ENCODE data around the gene LPIN1. TPM values are rescaled to one million over a fixed set of nuclear protein-coding genes. Genes with fewer than 3 reads are reported as not detected.
A peak's percentile ranks its signal among the peaks of the same experiment; 100 is the strongest.
"Not testable (repeated sequence)": the region's sequence is repeated elsewhere in the genome, so short reads cannot be mapped to it uniquely, and the experiment has no call there.

LPIN1 gene
- total RNA-seq, 4 donors from 2014 or later = 28.7 to 47.0 (median 39.6) TPM

DNA sequence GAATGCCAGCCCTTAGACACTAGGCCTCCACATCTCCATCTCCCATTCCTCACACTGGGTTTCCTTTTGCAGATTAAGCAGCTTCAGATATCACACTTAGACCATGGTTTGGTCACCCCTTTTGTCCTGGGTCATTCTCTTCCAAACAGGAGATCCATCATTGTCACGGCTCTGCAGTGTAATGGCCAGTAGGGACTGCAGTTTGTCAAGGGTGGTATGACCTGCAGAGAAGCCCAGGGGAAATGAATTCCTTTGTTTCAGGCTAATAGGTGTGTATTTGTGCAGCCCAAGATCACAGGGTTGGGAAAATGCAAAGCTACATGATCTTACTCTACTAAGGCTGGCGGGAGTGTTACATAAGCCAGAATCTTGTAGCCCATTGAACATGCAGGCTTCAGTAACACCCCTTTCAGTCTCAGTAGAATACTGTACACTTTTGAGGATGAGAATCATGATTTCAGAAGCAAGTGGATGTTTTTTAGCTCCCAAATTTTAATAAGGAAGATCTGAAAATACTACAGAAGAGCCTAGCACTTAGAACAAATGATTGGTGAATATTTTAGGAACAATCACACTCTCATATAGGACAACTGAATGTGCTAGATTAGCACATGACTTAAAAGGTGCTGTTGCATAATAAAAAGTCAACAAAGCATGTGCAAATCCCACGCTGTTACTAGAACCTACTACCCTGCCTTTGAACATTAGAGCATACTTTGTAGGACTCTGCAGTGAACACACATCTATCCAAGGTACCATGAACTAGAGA, 24.0 kb upstream of the LPIN1 start:
- intact Hi-C loops (cut with DNase I) = no loop called here
- no peaks in the 10 kb centered on the region for H3K27me3 ChIP-seq
- H3K36me3 ChIP-seq = no peaks in the 10 kb centered on the region
- 81% methylated on average over 3 of the region's 3 CpGs for WGBS, 2 donors
- TF ChIP-seq POLR2A (IDR thresholded peaks at IDR 0.05) = no peak
- TF ChIP-seq, protein P1, sequence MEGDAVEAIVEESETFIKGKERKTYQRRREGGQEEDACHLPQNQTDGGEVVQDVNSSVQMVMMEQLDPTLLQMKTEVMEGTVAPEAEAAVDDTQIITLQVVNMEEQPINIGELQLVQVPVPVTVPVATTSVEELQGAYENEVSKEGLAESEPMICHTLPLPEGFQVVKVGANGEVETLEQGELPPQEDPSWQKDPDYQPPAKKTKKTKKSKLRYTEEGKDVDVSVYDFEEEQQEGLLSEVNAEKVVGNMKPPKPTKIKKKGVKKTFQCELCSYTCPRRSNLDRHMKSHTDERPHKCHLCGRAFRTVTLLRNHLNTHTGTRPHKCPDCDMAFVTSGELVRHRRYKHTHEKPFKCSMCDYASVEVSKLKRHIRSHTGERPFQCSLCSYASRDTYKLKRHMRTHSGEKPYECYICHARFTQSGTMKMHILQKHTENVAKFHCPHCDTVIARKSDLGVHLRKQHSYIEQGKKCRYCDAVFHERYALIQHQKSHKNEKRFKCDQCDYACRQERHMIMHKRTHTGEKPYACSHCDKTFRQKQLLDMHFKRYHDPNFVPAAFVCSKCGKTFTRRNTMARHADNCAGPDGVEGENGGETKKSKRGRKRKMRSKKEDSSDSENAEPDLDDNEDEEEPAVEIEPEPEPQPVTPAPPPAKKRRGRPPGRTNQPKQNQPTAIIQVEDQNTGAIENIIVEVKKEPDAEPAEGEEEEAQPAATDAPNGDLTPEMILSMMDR (IDR thresholded peaks at IDR 0.05) = no peak
- H3K4me1 ChIP-seq = peaks cover 8 to 10% of the 10 kb centered on the region in 2 donors
- H3K27ac ChIP-seq = no peak overlapping the region
- H3K9me3 ChIP-seq = no peaks in the 10 kb centered on the region
- H3K4me3 ChIP-seq (replicated peaks in 1 of 3) = no peak overlapping the region
- DNase-seq = no peak

DNA sequence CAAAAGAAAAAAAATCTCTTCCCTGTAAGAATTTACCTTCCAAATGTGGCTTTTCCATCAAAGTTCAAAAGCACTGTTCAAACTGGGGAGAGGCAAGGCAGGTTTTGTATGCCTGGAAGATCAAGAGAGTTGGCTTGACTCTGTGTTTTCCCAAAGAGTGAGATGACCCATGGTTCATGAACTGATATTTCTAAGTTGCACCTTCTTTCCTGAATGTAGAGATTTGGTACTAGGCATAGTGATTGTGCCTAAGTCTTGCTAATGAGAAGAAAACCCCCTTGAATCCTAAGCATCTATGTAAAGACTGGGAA, 23.4 kb upstream of the LPIN1 start:
- intact Hi-C loops (cut with DNase I) = no loop called here
- H3K4me1 ChIP-seq = peaks cover 8 to 10% of the 10 kb centered on the region in 2 donors
- DNase-seq = no peak
- no peak overlapping the region for H3K27ac ChIP-seq
- no peak for TF ChIP-seq POLR2A (IDR thresholded peaks at IDR 0.05)
- H3K27me3 ChIP-seq = no peaks in the 10 kb centered on the region
- no peak overlapping the region for H3K4me3 ChIP-seq (replicated peaks in 1 of 3)
- H3K36me3 ChIP-seq = no peaks in the 10 kb centered on the region
- no peaks in the 10 kb centered on the region for H3K9me3 ChIP-seq

DNA sequence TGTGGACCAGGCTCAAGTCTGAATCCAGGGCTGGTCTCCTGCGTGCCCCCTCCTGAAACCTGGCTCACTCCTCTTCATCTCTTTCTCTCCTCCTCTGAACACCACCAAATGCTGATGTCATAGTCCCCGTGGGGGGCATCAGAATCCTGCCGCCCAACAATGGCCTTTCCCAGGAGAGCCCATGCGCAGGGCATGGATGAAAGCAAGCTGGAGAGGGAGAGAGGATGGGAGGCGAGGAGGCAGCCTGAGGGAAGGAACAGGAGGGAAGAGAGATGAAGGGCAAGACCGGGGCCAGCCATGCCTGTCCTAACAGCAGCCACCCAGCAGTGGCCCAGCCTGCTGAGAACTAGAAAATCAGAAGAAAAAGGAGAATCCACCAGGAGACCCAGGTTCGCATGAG, 22.3 kb upstream of the LPIN1 start:
- intact Hi-C loops (cut with DNase I) = no loop called here
- DNase-seq = no peak
- Histone ChIP-seq H3K27me3 (no peaks in the 10 kb centered on the region), H3K9me3 (no peaks in the 10 kb centered on the region), H3K4me3 (replicated peaks in 1 of 3) (no peak overlapping the region), H3K27ac (no peak overlapping the region), H3K4me1 (peaks cover 8 to 10% of the 10 kb centered on the region in 2 donors), H3K36me3 (no peaks in the 10 kb centered on the region)
- 89 to 90% methylated on average over 7 of the region's 7 CpGs for WGBS, 2 donors
- TF ChIP-seq, protein P1 (IDR thresholded peaks at IDR 0.05) = no peak
- no peak for TF ChIP-seq POLR2A (IDR thresholded peaks at IDR 0.05)

DNA sequence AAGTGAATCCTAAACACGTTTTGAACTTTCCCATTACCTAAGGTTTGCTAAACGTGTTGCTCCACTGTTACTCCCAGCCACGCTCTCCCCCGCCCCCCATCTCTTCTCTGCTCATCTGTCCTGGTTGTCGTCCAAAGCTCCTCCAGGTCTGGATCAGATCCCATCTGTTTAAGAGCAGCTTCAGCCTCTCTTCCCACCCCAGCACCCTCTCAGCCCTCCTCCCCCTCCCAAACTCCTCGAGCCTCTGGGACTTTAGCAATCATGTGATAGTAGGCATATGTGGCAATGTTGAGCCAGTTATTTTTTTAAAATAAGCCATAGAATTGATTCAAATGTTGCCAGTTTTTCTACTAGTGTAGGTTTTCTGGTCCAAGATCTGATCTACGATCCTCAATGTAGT, 20.0 kb upstream of the LPIN1 start:
- H3K27ac ChIP-seq = no peak overlapping the region
- WGBS, 2 donors = 18 to 28% methylated on average over 7 of the region's 7 CpGs
- TF ChIP-seq, protein P1 (IDR thresholded peaks at IDR 0.05) = no peak
- TF ChIP-seq POLR2A (IDR thresholded peaks at IDR 0.05) = no peak
- H3K27me3 ChIP-seq = no peaks in the 10 kb centered on the region
- DNase-seq = peak; percentile 91 to 95
- H3K9me3 ChIP-seq = no peaks in the 10 kb centered on the region
- intact Hi-C loops (cut with DNase I) = no loop called here
- no peaks in the 10 kb centered on the region for H3K36me3 ChIP-seq
- no peak overlapping the region for H3K4me3 ChIP-seq (replicated peaks in 1 of 3)
- H3K4me1 ChIP-seq = peaks cover 8 to 10% of the 10 kb centered on the region in 2 donors

DNA sequence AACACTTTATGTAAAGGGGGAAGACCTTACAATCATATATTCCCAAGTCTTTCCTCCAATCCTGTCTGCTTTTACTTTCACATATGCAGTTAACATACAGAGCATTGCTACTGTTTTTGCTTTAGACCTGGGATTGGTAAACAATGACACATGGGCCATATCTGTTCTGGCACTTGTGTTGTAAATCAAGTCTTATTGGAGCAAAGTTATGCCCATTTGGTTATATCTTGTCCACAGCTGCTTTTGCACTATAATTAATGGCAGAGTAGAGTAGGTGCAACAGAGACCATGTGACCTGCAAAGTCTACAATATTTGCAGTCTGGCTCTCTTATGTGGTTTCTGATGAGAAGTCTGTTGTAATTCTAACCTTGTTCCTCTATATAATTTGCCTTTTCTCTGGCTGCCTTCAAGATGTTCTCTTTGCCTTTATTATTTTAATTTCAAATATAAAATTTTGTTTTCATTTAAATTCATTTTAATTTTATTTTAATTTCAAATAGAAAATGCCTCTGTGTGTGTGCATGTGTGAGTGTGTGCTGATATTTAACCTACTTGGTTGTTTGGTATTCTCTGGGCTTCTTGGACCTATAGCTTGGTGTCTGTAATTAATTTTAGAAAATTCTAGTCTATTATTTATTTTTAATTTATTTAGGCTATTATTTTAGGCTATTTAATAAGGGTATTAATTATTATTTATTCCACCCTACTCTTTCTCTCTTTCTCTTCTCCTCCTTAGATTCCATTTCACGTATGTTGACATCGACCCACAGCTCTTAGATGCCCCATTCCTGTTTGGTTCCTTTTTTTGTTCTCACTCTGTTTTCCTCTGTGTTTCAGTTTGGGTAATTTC, 16.8 kb upstream of the LPIN1 start:
- intact Hi-C loops (cut with DNase I) = no loop called here

DNA sequence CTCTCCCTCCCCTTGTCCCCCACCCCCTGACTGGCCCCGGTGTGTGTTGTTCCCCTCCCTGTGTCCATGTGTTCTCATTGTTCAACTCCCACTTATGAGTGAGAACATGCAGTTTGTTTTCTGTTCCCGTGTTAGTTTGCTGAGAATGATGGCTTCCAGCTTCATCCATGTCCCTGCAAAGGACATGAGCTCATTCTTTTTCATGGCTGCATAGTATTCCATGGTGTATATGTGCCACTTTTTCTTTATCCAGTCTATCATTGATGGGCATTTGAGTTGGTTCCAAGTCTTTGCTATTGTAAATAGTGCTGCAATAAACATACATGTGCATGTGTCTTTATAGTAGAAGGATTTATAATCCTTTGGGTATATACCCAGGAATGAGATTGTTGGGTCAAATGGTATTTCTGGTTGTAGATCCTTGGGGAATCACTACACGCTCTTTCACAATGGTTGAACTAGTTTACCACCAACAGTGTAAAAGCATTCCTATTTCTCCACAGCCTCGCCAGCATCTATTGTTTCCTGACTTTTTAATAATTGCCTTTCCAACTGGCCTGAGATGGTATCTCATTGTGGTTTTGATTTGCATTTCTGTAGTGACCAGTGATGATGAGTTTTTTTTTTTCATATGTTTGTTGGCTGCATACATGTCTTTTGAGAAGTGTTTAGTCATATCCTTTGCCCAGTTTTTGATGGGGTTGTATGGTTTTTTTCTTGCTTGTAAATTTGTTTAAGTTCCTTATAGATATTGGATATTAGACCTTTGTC, 15.0 kb upstream of the LPIN1 start:
- H3K27ac ChIP-seq; intact Hi-C loops (cut with DNase I); H3K27me3 ChIP-seq; H3K4me1 ChIP-seq; DNase-seq; H3K9me3 ChIP-seq; H3K4me3 ChIP-seq (replicated peaks in 1 of 3); H3K36me3 ChIP-seq: not testable (repeated sequence)
- WGBS, 2 donors = 88 to 89% methylated on average over 4 of the region's 4 CpGs

More for the DNA sequence above, 16.8 kb upstream of the LPIN1 start:
- no peaks in the 10 kb centered on the region for H3K36me3 ChIP-seq
- H3K4me1 ChIP-seq = peaks cover 8 to 10% of the 10 kb centered on the region in 2 donors
- H3K9me3 ChIP-seq = no peaks in the 10 kb centered on the region
- DNase-seq = no peak
- H3K27ac ChIP-seq = no peak overlapping the region
- TF ChIP-seq, protein P1 (IDR thresholded peaks at IDR 0.05) = no peak
- no peak for TF ChIP-seq POLR2A (IDR thresholded peaks at IDR 0.05)
- H3K4me3 ChIP-seq (replicated peaks in 1 of 3) = no peak overlapping the region
- H3K27me3 ChIP-seq = no peaks in the 10 kb centered on the region
- 84 to 97% methylated on average over 2 of the region's 2 CpGs for WGBS, 2 donors
